Measurements from ENCODE around the gene TCTN3. TPM values are rescaled to one million over a fixed set of nuclear protein-coding genes. Genes with fewer than 3 reads are reported as not detected.

Gene TCTN3
- total RNA-seq, 1 donor from 2014 or later: 26.4 TPM

DNA sequence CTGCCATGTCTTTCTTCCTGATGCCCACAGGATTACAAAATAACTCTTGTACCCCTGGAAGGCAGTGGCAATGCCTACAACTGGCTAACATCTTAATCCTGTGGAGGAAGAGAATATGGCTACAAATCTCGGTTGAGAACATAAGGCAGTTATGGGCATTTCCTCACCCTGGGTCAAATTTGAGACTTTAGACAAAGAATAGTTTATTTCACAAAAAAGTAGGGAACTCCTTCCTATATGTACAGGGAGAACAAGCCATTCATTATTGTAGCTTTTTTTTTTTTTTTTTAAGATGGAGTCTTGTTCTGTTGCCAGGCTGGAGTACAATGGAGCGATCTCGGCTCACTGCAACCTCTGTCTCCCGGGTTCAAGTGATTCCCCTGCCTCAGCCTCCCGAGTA lies 39.8 kb downstream of the TCTN3 start:
- DNase-seq: no peak
- intact Hi-C loops (cut with DNase I): no loop called here
- Histone ChIP-seq H3K27ac (no peak overlapping the region), H3K36me3 (peaks cover 24% of the 10 kb centered on the region), H3K27me3 (ENCODE audit: low read depth) (no peaks in the 10 kb centered on the region), H3K4me1 (peaks cover 20% of the 10 kb centered on the region), H3K4me3 (no peak overlapping the region), H3K9me3 (no peaks in the 10 kb centered on the region)
- TF ChIP-seq CTCF (IDR thresholded peaks at IDR 0.05): no peak
- no peak for ATAC-seq

- Histone ChIP-seq H3K4me3 (no peak overlapping the region), H3K27me3 (ENCODE audit: low read depth) (no peaks in the 10 kb centered on the region), H3K27ac (no peak overlapping the region), H3K36me3 (peaks cover 45% of the 10 kb centered on the region), H3K9me3 (no peaks in the 10 kb centered on the region), H3K4me1 (peaks cover 13% of the 10 kb centered on the region)
- ATAC-seq (no peak), DNase-seq (no peak)
- intact Hi-C loops (cut with DNase I): no loop called here
- no peak for TF ChIP-seq CTCF (IDR thresholded peaks at IDR 0.05)
These were observed 42.2 kb downstream of the TCTN3 start for GRCh38 chr10:95651346-95652060.

DNA sequence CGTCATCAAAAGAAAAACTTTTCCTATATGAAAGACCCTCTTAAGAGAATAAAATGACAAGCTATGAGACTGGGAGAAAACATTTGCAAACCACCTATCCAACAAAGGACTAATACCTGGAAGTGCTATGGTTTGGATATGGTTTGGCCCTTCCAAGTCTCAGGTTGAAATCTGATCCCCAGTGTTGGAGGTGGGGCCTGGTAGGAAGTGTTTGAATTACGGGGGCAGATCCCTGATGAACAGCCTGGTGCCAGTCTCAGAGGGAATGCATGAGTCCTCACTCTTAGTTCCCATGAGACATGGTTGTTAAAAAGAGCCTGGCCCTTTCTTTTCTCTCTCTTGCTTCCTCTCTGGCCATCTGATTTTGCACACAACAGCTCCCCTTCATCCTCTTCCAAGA lies 43.5 kb downstream of the TCTN3 start:
- Histone ChIP-seq H3K9me3 (no peaks in the 10 kb centered on the region), H3K36me3 (peaks cover 58% of the 10 kb centered on the region), H3K27me3 (ENCODE audit: low read depth) (no peaks in the 10 kb centered on the region), H3K27ac (no peak overlapping the region), H3K4me1 (peaks cover 5% of the 10 kb centered on the region), H3K4me3 (no peak overlapping the region)
- no peak for ATAC-seq
- DNase-seq: no peak
- intact Hi-C loops (cut with DNase I): no loop called here
- TF ChIP-seq CTCF (IDR thresholded peaks at IDR 0.05): no peak

- peaks cover 64% of the 10 kb centered on the region for H3K36me3 ChIP-seq
- intact Hi-C loops (cut with DNase I): no loop called here
These were observed 45.6 kb downstream of the TCTN3 start for GRCh38 chr10:95648138-95648537.

DNA sequence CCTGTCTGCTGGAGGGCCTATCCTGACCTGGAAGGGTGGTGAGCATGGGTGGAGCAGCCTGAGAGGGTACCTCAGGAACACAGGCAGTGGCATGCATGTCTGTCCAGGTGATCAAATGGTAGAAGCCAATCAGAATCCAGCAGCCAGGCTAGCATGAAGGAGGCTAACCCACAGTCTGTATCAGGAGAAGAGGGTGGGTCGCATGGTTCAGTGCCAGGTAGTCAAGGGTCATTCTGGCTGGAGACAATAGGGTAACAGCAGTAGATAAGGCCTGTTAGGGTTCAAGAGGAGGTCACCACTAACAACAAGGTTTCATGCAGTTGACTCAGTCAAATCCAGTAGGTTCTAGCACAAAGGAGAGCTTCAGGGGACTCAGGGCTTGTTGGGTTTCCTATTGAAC lies 47.6 kb downstream of the TCTN3 start:
- no peaks in the 10 kb centered on the region for H3K4me1 ChIP-seq
- H3K36me3 ChIP-seq: peaks cover 71% of the 10 kb centered on the region
- ATAC-seq (no peak), DNase-seq (no peak)
- intact Hi-C loops (cut with DNase I): no loop called here
- no peak overlapping the region for H3K4me3 ChIP-seq
- no peak overlapping the region for H3K27ac ChIP-seq
- no peaks in the 10 kb centered on the region for H3K27me3 ChIP-seq (ENCODE audit: low read depth)
- no peak for TF ChIP-seq CTCF (IDR thresholded peaks at IDR 0.05)
- H3K9me3 ChIP-seq: no peaks in the 10 kb centered on the region

More at GRCh38 chr10:95648138-95648537, 45.6 kb downstream of the TCTN3 start:
- TF ChIP-seq CTCF (IDR thresholded peaks at IDR 0.05): no peak
- Histone ChIP-seq H3K4me1 (no peaks in the 10 kb centered on the region), H3K27ac (no peak overlapping the region), H3K4me3 (no peak overlapping the region), H3K9me3 (no peaks in the 10 kb centered on the region), H3K27me3 (ENCODE audit: low read depth) (no peaks in the 10 kb centered on the region)
- DNase-seq: no peak
- ATAC-seq: no peak
